Activated naive CD4-positive, alpha-beta T cell treated with anti-CD3 and anti-CD28 coated beads for 36 hours (primary cell): ENCODE data around the gene RBBP5. TPM values are rescaled to one million over a fixed set of nuclear protein-coding genes. Genes with fewer than 3 reads are reported as not detected.
"Not testable (repeated sequence)": the region's sequence is repeated elsewhere in the genome, so short reads cannot be mapped to it uniquely, and the experiment has no call there.

ENCODE experiments used
- CTCF ChIA-PET: fragments of 350-600 bp; sonication (Branson Sonifier 250); formaldehyde crosslinking; loops from one replicate; lab custom pipeline; 2021; ENCODE audit warnings: antibody characterized with exemption; lab: Charles Lee
- DNase-seq: peaks from one replicate; pipeline ENCODE4 v3.0.0-alpha.2; 2020
- H3K27ac Mint-ChIP-seq: one replicate; pipeline ENCODE4 v1.8.0; 2021; ENCODE audit warnings: mild to moderate bottlenecking, mixed read lengths
- H3K27me3 Mint-ChIP-seq: one replicate; pipeline ENCODE4 v1.8.0; 2021; ENCODE audit warnings: low read depth, mixed read lengths
- H3K36me3 Mint-ChIP-seq: one replicate; pipeline ENCODE4 v1.8.0; 2021; ENCODE audit warnings: low read depth, mixed read lengths
- H3K4me1 Mint-ChIP-seq: one replicate; pipeline ENCODE4 v1.8.0; 2021; ENCODE audit warnings: low read depth, mixed read lengths
- H3K4me3 Mint-ChIP-seq: one replicate; pipeline ENCODE4 v1.8.0; 2021; ENCODE audit warnings: mild to moderate bottlenecking, moderate library complexity, mixed read lengths
- H3K9me3 Mint-ChIP-seq: one replicate; pipeline ENCODE4 v1.8.0; 2021; ENCODE audit warnings: mixed read lengths
- intact Hi-C: fragments of 100-400 bp; cut with micrococcal nuclease; formaldehyde crosslinking; loops from one replicate; pipeline ENCODE4 v1.15.1; 2023
- total RNA-seq, 2 experiments: library from RNA; stranded (reverse); gene quantifications; one replicate each; pipeline ENCODE4 v1.2.3, GENCODE V29; 2021

Gene RBBP5
- 10 to 100 TPM; 26.0 to 27.5 TPM for total RNA-seq

GRCh38 chr1:205121660-205122488, at the start of gene RBBP5:
Gene RBBP5 (minus strand): TSS chr1:205121978. CDS start chr1:205121873, 105 bp downstream.
- H3K9me3 Mint-ChIP-seq = no peaks in the 10 kb centered on the region
- H3K27me3 Mint-ChIP-seq = no peaks in the 10 kb centered on the region
- no peaks in the 10 kb centered on the region for H3K36me3 Mint-ChIP-seq
- CTCF ChIA-PET = interaction anchor here (0.7 to 2.5 kb wide), 10 partner anchors 8 to 149 kb away, joined by 3 to 12 read pairs (median 3); no protein-coding TSS in a partner anchor
- DNase-seq = peak; percentile 98
- intact Hi-C loops = loop anchor here (1.0 to 10.0 kb wide), 13 partner anchors 19 to 710 kb away; partner anchors contain the start of genes DSTYK, MDM4 and PPP1R15B
- H3K27ac Mint-ChIP-seq = peak within 1 kb of the TSS; percentile 98
- H3K4me1 Mint-ChIP-seq = peaks cover 32% of the 10 kb centered on the region
- H3K4me3 Mint-ChIP-seq = peak within 1 kb of the TSS; percentile 93

- Mint-ChIP-seq H3K27me3 (no peaks in the 10 kb centered on the region), H3K4me3 (no peak overlapping the region), H3K4me1 (peaks cover 31% of the 10 kb centered on the region), H3K36me3 (peaks cover 24% of the 10 kb centered on the region), H3K9me3 (no peaks in the 10 kb centered on the region), H3K27ac (no peak overlapping the region)
- CTCF ChIA-PET = interaction anchor here (0.6 to 1.0 kb wide), 2 partner anchors 83 kb away, joined by 3 read pairs; no protein-coding TSS in a partner anchor
- intact Hi-C loops = loop anchor here (5.0 kb wide), 1 partner anchor 41 kb away; the partner anchor contains the start of gene DSTYK
- no peak for DNase-seq
Measured at GRCh38 chr1:205171369-205171768, 49.6 kb upstream of the RBBP5 start.

GRCh38 chr1:205170532-205171269, 48.9 kb upstream of the RBBP5 start:
- Mint-ChIP-seq H3K27me3 (no peaks in the 10 kb centered on the region), H3K4me3 (no peak overlapping the region), H3K9me3 (no peaks in the 10 kb centered on the region), H3K4me1 (peaks cover 30% of the 10 kb centered on the region), H3K36me3 (peaks cover 24% of the 10 kb centered on the region), H3K27ac (no peak overlapping the region)
- DNase-seq = no peak
- CTCF ChIA-PET = interaction anchor here (1.0 kb wide), 1 partner anchor 84 kb away, joined by 3 read pairs; no protein-coding TSS in a partner anchor
- intact Hi-C loops = loop anchor here (5.0 kb wide), 1 partner anchor 42 kb away; the partner anchor contains the start of gene DSTYK

GRCh38 chr1:205169248-205169647, 47.5 kb upstream of the RBBP5 start:
- Mint-ChIP-seq H3K27ac (no peak overlapping the region), H3K9me3 (no peaks in the 10 kb centered on the region), H3K27me3 (no peaks in the 10 kb centered on the region), H3K4me1 (peaks cover 25% of the 10 kb centered on the region), H3K36me3 (peaks cover 30% of the 10 kb centered on the region), H3K4me3 (no peak overlapping the region)
- no peak for DNase-seq
- intact Hi-C loops = no loop called here
- CTCF ChIA-PET = interaction anchor here (1.3 kb wide), 1 partner anchor 87 kb away, joined by 4 read pairs; no protein-coding TSS in a partner anchor

GRCh38 chr1:205168291-205168690, 46.5 kb upstream of the RBBP5 start:
- intact Hi-C loops = no loop called here
- H3K9me3 Mint-ChIP-seq = no peaks in the 10 kb centered on the region
- H3K4me3 Mint-ChIP-seq = no peak overlapping the region
- no peak for DNase-seq
- CTCF ChIA-PET = no interaction called here
- peaks cover 37% of the 10 kb centered on the region for H3K36me3 Mint-ChIP-seq
- no peaks in the 10 kb centered on the region for H3K27me3 Mint-ChIP-seq
- H3K27ac Mint-ChIP-seq = no peak overlapping the region
- H3K4me1 Mint-ChIP-seq = peaks cover 22% of the 10 kb centered on the region

GRCh38 chr1:205162301-205162700, 40.5 kb upstream of the RBBP5 start:
- Mint-ChIP-seq H3K36me3 (peaks cover 56% of the 10 kb centered on the region), H3K9me3 (no peaks in the 10 kb centered on the region), H3K4me1 (no peaks in the 10 kb centered on the region), H3K27me3 (no peaks in the 10 kb centered on the region), H3K4me3 (no peak overlapping the region), H3K27ac (no peak overlapping the region)
- no peak for DNase-seq
- intact Hi-C loops = no loop called here
- CTCF ChIA-PET = interaction anchor here (1.4 kb wide), 1 partner anchor 20 kb away, joined by 3 read pairs; no protein-coding TSS in a partner anchor

- CTCF ChIA-PET = no interaction called here
- no peak for DNase-seq
- Mint-ChIP-seq H3K27me3 (no peaks in the 10 kb centered on the region), H3K27ac (no peak overlapping the region), H3K4me1 (no peaks in the 10 kb centered on the region), H3K36me3 (peaks cover 69% of the 10 kb centered on the region), H3K9me3 (peaks cover 5% of the 10 kb centered on the region), H3K4me3 (no peak overlapping the region)
- intact Hi-C loops = no loop called here
Measured at GRCh38 chr1:205161076-205161475, 39.3 kb upstream of the RBBP5 start.

GRCh38 chr1:205158048-205158616, 36.4 kb upstream of the RBBP5 start:
- Mint-ChIP-seq H3K9me3 (peaks cover 6% of the 10 kb centered on the region), H3K4me1 (no peaks in the 10 kb centered on the region), H3K4me3 (no peak overlapping the region), H3K27ac (no peak overlapping the region), H3K27me3 (no peaks in the 10 kb centered on the region), H3K36me3 (peaks cover 77% of the 10 kb centered on the region)
- intact Hi-C loops = no loop called here
- DNase-seq = no peak
- CTCF ChIA-PET = interaction anchor here (0.5 to 1.8 kb wide), 7 partner anchors 14 to 411 kb away, joined by 3 to 6 read pairs (median 4); no protein-coding TSS in a partner anchor

- H3K27me3 Mint-ChIP-seq, H3K9me3 Mint-ChIP-seq, H3K27ac Mint-ChIP-seq, H3K4me3 Mint-ChIP-seq, DNase-seq, H3K4me1 Mint-ChIP-seq, intact Hi-C loops: not testable (repeated sequence)
- CTCF ChIA-PET = interaction anchor here (0.6 to 1.1 kb wide), 3 partner anchors 14 to 47 kb away, joined by 3 to 5 read pairs (median 3); no protein-coding TSS in a partner anchor
- H3K36me3 Mint-ChIP-seq = peaks cover 68% of the 10 kb centered on the region
Measured at GRCh38 chr1:205155665-205156377, 34.0 kb upstream of the RBBP5 start.

- no peak for DNase-seq
- CTCF ChIA-PET = interaction anchor here (1.9 kb wide), 1 partner anchor 11 kb away, joined by 10 read pairs; no protein-coding TSS in a partner anchor
- intact Hi-C loops = no loop called here
- H3K4me3 Mint-ChIP-seq = no peak overlapping the region
- peaks cover 6% of the 10 kb centered on the region for H3K9me3 Mint-ChIP-seq
- no peaks in the 10 kb centered on the region for H3K4me1 Mint-ChIP-seq
- H3K27ac Mint-ChIP-seq = no peak overlapping the region
- no peaks in the 10 kb centered on the region for H3K27me3 Mint-ChIP-seq
- H3K36me3 Mint-ChIP-seq = peaks cover 52% of the 10 kb centered on the region
Measured at GRCh38 chr1:205152505-205152904, 30.7 kb upstream of the RBBP5 start.

GRCh38 chr1:205150651-205151428, 29.1 kb upstream of the RBBP5 start:
- Mint-ChIP-seq H3K27me3 (no peaks in the 10 kb centered on the region), H3K4me1 (no peaks in the 10 kb centered on the region), H3K27ac (no peak overlapping the region), H3K36me3 (peaks cover 43% of the 10 kb centered on the region), H3K4me3 (no peak overlapping the region), H3K9me3 (no peaks in the 10 kb centered on the region)
- no peak for DNase-seq
- CTCF ChIA-PET = interaction anchor here (0.7 to 1.9 kb wide), 3 partner anchors 10 to 75 kb away, joined by 3 to 10 read pairs (median 4); no protein-coding TSS in a partner anchor
- intact Hi-C loops = no loop called here
